Measurements from ENCODE around the gene EIF2D.
"Not testable (repeated sequence)": the region's sequence is repeated elsewhere in the genome, so short reads cannot be mapped to it uniquely, and the experiment has no call there.

EIF2D gene

GRCh38 chr1:206612129-206612876 lies at the start of gene EIF2D:
EIF2D (minus strand) TSS chr1:206612465; CDS start chr1:206612342, 123 bp downstream.
- DNase-seq (ENCODE audit: low spot score): peak; percentile 100

- DNase-seq (ENCODE audit: low spot score): no peak
Observed at GRCh38 chr1:206661161-206661820, 49.0 kb upstream of the EIF2D start.

- DNase-seq (ENCODE audit: low spot score): no peak
Observed at GRCh38 chr1:206660136-206660535, 47.9 kb upstream of the EIF2D start.

DNA sequence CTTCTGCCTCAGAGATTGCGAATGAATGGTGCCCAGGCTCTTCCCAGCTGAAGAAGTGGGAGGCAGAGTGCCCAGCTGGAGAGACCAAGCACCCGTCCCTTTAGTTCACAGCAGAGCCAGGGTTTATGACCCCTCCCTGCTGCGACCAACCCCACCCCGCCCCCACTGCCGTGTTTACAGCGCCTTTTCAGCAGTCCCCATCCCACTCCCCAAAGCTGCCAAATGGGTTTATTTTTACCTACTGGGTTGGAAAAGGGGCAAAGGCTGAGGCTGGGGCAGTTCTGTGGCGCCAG lies 46.7 kb upstream of the EIF2D start:
- DNase-seq (ENCODE audit: low spot score): no peak

GRCh38 chr1:206658264-206658980 lies 46.2 kb upstream of the EIF2D start:
- peak; percentile 66 for DNase-seq (ENCODE audit: low spot score)

- DNase-seq (ENCODE audit: low spot score): no peak
Observed at GRCh38 chr1:206657751-206658150, 45.5 kb upstream of the EIF2D start.

DNA sequence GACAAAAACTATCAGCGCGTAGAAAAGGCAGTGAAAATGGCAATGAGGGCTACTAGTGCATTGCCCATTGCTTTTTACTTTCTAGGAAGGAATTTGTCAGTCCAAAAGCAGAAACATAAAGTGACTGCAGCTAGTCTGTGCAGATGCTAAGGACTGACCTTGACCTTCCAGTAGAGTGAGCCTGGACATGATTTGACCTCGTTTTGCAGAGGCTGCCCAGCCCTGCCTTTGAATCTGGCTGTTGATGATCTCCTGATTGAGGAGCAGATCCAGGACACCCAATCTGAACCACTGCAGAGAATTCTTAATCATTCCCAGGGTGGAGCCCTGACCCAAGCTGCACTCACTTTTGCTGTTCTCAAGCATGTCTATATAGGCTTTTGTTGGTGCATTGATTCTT lies 44.7 kb upstream of the EIF2D start:
- no peak for DNase-seq (ENCODE audit: low spot score)

DNA sequence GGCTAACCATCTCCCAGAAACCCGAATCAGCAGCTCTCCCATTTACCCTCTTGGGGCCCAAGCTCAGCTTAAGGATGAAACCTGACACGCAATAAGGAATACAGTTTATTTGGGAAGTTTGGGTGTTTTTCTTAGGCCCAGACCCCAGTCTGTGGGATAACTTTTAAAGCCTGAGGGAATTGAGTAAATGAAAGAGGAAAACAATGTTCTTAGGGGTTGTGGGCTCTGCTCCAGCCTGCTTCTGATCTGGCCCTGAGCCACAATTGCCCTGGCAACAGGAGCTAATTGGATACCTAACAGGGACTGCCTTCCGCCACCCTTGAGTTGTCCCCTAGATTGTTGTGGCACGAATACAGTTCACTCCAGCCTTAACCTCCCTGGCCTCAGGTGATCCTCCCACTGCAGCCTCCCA lies 43.2 kb upstream of the EIF2D start:
- DNase-seq (ENCODE audit: low spot score): no peak

DNA sequence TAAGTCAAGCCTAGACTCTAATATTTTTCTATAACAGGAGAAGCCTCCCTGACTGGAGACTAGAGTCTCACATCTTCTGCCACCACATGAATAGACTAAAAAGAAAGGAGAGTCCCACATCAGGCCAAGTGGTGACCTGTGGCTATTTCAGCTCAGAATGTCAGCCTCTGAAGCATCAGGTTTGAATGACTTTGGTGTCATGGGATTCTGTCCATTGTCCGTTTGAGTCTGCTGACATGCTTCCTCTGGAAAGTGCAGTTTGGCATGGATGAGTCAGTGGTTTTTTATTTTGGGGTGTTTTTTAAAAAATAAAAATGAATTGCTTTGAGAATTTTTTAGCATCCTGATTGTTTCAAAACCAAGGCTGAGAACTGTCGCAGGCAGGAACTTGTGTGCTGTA lies 42.6 kb upstream of the EIF2D start:
- DNase-seq (ENCODE audit: low spot score): no peak

DNA sequence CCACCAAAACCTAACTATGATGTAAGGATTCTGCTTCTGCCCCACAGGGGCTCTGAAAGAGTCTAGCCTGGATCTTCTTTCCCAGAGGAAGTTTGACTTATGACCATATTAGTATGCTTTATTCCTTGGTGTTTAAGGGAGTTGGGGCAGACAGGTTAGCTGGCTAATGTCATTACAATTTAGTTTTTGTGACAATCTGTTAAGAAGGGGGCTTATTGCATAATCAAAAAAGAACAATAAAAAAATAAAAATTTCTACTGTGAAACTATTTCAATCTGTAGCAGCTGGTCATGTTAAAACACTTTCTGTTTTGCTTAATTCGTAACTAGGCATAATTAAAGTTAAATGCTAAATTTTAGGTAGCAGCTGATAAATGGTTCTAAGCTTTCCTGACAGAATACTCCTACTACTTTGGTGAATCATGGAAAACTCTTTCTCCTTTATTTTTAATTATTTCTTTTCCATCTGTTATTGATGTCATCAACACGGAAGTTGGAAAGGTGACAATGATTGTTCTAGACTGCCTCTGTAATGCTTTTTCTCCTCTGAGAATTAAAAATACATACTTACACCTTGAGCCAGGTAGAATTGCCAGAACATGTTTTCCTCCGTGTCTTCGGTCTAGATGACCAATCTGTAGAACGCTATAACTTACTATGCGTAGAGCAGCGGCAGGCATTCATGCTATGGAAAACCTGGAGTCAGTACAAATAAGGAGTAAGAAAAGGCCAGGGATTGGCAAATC lies 41.6 kb upstream of the EIF2D start:
- no peak for DNase-seq (ENCODE audit: low spot score)

DNA sequence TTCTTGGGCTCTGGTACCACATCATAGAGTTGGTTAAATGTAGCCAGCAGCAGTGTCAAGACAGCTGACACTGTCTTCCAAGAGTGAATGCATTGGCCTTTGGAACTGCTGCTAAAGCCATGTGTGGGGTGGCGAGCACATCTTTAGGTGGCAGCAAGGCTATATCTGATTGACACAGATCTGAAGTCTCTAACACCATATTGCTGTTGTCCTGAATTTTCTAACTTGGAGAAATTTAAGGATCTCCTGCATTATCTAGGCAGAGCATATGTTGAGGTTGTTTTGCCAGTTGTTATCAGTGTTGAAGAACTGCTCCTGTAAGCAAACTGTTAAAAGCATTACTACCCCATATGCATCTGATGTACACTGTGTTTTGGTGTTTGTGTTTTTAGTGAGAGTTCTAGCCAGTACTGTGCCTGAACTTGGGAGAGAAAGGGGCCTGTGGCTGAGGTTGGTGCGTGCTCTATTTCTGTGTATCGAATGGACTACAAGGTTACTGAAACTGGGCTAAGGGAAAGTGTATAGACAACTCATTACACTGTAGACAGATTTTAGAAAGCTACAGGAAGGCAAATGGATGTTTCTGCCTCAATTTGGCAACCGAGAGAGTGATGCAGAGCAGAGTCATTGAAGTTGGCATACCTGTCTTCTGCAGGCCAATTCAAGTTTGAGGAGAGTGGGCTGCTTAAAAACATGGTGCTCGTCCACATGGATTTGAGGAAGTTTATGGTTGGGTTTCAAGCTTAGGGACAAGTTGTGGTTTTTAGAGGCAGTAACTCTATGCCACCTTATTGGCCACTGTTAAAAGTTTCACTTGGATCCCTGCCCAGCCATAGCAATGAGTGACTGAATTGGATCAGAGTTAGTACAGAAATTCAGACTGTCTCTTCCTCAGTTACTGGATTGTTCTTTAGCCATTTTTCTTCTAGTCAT lies 40.0 kb upstream of the EIF2D start:
- DNase-seq (ENCODE audit: low spot score): no peak

- DNase-seq (ENCODE audit: low spot score): no peak
Observed at GRCh38 chr1:206651014-206651413, 38.7 kb upstream of the EIF2D start.

DNA sequence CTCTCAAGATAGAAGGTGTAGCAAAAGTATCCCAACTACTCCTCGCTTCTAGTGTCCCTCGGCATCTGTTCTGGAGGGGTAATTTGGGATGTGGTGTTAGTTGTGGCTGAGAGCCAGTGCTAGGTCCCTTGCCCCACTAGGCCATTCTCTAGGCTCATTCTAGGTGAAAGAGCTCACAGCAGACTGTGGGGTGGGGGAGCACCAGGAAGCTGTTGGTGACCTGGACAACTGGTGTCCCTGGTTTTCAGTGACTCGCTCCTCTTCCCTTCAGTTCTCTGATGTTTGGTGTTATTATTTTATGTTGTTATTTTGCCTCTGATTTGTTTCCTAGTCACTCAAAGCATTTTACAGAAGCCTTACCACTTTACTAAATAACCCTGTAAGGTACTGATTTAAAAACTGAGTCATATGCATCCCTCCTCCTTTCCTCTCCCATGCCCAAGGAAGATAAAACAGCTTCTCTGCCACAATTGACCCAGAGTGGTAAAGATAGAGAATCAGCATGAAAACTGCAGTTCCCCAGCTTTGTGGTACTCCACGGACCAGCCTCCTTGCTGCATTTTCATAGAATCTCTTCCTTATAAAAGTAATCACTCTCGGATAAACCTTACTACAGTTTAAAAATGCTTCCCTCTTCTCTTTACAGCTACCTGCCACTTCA lies 37.1 kb upstream of the EIF2D start:
- no peak for DNase-seq (ENCODE audit: low spot score)

GRCh38 chr1:206647224-206647623 lies 35.0 kb upstream of the EIF2D start:
- no peak for DNase-seq (ENCODE audit: low spot score)

- DNase-seq (ENCODE audit: low spot score): no peak
Observed at GRCh38 chr1:206646504-206646903, 34.2 kb upstream of the EIF2D start.

- DNase-seq (ENCODE audit: low spot score): no peak
Observed at GRCh38 chr1:206643118-206643698, 30.9 kb upstream of the EIF2D start.

DNA sequence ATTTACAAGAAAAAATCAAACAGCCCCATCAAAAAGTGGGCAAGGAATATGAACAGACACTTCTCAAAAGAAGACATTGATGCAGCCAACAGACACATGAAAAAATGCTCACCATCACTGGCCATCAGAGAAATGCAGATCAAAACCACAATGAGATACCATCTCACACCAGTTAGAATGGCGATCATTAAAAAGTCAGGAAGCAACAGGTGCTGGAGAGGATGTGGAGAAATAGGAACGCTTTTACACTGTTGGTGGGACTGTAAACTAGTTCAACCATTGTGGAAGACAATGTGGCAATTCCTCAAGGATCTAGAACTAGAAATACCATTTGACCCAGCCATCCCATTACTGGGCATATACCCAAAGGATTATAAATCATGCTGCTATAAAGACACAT lies 29.8 kb upstream of the EIF2D start:
- not testable (repeated sequence) for DNase-seq (ENCODE audit: low spot score)

- DNase-seq (ENCODE audit: low spot score): no peak
Observed at GRCh38 chr1:206637605-206638004, 25.3 kb upstream of the EIF2D start.

DNA sequence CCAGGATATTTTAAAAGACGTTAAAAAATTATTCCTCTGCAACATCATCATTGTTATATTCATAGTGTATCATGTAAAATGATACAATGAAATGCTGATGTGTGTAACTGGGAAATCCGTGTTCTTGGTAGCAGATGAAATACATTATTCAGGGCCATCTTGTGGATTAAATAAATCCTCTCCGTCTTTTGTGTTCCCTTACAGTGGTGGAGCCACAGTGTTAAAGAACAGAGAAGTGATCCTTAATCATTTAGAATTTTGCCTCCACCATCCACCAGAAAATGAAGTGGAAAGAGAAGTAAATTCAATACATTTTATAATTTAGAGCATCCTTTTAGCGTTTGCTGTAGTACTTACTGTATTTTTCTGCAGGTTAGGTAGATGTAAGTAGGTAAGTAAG lies 24.4 kb upstream of the EIF2D start:
- DNase-seq (ENCODE audit: low spot score): no peak

GRCh38 chr1:206635978-206636345 lies 23.7 kb upstream of the EIF2D start:
- no peak for DNase-seq (ENCODE audit: low spot score)
